HG02759 (cell line): ENCODE results near the gene DDX1.
"Not testable (repeated sequence)": the region's sequence is repeated elsewhere in the genome, so short reads cannot be mapped to it uniquely, and the experiment has no call there.

Experiments
- ATAC-seq: cut with Tn5 transposase; IDR thresholded peaks from one replicate; pipeline ENCODE4 v1.9.1; 2021; ENCODE audit warnings: mild to moderate bottlenecking, moderate library complexity; ENCODE audit not compliant: unreplicated experiment

DDX1 gene

DNA sequence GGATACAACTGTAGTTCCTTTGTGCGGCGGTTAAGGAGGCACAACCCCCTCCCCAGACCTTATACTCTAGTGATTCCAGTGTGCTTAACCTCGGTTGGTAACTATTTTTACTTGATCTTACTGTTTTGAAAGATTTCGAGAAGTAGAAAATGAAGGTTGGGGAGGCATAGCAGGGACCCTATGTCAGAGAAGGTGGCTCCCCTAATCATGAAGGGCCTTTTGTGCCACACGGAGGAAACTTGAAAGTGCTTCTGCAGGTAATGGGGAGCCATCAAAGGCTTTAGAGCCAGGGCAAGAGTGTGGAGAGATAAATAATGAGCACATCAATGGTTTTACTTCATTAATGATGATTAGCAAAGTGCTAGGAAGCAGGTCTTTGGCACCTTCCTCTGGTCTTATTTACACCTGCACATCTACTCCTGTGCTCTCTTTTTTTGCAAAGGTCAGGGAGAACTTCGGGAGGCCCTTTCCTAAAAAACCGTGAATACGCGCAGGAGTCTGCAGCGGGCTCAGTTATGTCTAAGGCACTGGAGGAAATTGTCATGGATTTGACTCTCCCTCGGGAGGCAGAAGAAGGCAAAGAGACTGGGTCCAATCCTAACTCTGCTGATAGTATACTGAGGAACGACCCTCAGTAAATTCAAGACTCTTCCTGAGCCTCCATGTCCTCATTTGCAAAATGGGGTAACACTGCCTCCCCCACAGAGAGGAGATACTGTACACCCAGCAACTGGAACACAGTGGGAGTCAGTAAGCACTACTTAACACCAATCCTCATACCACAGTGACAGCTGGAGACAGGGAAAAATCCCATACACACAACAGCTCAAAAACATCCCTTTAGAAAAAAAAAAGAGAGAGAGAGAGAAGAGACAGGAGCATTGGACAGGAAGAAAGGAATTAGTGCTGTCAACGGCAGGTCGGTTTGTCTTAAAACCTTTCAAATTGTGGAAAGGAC is 81.6 kb downstream of the DDX1 start:
- ATAC-seq: no peak

DNA sequence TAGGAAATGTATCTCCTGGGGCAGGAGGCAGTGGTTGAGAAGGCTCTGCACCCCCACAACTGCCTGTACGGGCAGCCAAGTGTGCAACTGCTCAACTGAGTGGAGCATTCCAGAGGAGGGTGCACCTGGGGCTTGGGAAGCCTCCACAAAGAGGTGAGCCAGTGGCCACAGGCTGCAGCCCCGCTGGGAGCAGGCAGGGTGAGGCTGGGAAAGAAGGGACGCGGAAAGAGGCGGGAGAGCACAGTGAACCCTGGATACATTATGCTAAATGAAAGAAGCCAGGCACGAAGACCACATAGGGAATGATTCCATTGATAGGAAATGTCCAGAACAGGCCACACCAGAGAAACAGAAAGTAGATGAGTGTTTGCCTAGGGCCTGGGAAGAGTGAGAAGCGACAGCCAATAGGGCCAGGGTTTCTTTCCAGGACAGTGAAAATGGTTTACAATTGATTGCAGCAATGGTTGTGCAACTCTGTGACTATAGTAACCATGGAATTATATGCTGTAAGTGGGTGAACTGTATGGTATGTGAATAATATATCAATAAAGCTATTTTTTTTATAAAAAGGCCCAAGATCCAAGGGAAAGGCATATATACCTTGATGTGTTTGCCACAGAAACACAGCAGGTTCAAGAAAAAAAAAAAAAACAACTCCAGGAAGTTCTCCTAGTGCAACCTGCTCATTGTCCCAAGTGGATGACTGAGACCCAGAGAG is 82.4 kb downstream of the DDX1 start:
- ATAC-seq: no peak

DNA sequence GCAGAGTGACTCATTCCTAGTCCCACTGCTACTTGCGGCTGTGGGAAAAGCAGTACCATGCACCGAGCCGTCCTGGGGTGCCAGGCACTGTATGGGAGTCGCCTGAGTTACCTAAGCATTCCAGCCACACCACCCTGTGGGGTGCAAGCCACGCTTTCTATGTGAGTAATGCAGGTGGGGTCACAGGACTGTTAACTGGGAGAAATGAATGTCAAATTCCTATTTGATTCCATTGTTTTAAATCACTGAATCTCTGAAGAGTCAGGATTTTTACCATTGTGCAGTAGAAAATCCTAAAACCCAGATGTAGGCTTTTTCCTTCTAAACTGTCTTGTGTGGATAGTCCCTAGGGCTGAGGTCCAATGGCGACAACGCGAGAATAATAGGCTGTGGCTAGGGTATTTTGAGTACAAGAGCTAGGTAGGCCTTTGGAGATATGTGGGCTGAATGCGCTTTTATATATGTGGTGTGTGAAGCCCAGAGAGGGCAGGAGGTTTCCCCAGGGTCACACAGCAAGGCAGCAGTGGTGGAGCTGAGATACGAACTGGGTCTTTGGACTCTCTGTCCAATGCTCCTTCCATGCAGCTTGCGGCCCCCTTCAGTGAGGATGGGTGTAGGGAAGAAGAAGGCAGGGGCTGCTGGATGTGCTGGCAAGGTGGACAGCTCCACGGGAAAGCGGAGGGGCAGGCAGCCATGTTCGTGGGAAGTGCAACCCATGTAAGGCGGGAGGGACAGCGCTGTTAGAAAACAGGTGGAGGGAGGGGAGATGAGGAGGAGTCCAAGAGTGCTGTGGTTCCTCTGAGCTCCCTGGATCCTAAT is 83.2 kb downstream of the DDX1 start:
- no peak for ATAC-seq

DNA sequence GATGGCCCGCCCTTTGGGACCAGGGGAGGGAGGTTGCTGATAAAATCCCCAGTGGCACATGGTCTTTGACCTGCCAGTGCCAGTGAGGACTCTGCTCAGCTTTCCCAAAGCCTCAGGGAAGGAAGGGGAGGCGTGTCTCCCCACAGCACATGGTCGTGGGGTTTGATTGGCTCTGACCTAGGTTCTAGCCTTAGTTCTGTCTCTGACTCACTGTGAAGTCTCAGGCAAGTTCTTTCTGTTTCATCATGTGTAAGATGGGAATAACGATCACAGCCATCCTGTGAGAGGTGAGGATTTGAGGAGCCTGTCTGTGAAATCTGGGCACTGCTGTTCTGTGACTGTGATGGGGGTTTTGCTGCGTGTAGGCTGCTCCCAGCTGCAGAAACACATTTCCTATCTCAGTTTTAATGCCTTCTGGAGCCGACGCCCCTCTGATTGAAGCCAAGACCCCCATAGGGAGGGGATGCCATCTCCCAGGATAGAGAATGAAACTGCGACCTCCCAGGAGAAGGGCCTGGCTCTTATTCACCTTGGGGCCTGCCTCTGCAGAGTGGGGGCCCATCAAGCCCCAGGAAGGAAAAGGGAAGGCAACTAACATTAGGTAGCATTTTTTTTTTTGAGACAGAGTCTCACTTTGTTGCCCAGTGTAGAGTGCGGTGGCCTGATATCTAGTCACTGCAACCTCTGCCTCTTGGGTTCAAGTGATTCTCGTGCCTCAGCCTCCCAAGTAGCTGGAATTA is 84.0 kb downstream of the DDX1 start:
- ATAC-seq: no peak

DNA sequence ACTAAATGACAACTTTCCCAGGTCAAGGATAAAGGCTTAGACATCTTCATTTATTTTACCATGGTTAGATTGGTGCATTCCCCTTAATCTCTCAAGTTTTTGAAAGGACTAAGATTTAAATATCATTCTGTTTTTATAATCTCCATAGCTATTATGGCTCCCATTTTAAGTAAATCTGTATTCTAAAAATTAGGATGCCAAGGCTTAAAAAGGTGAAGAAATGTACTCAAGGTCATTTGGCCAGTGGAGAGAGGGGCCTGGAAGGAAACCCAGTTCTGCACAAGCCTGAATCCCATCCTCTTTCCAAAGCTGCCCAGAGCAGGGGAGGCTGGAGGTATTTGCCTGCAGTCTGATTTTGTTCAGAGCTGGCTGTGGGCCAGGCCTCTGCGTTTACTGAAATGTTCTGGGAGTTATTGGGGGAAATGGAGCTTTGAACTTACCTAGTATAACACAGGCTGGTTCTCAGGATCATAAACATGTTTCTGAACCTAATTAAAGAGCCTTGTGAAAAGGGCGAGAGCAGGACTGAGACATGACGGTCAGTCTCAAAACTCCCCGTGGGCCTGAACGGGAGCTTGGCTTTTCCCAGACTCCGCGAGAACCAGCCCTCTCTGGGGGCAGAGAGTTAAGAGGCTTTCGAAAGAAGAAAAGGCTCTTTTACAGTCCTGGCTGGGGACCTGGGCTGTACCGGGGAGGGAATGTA is 85.6 kb downstream of the DDX1 start:
- no peak for ATAC-seq

DNA sequence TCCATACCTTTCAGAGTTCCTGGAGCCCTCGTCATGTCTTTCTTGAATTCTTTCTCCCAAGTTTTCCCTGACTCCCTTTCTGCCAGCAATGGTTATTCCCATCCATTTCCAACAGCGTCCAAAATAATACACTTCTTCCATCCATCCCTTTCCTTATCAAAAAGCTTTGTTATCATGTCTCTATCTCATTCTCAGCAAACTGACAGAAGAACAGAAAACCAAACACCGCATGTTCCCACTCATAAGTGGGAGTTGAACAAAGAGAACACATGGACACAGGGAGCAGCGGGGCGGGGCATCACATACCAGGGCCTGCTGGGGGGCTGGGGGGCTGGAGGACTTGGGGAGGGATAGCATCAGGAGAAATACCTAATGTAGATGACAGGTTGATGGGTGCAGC is 86.7 kb downstream of the DDX1 start:
- no peak for ATAC-seq

DNA sequence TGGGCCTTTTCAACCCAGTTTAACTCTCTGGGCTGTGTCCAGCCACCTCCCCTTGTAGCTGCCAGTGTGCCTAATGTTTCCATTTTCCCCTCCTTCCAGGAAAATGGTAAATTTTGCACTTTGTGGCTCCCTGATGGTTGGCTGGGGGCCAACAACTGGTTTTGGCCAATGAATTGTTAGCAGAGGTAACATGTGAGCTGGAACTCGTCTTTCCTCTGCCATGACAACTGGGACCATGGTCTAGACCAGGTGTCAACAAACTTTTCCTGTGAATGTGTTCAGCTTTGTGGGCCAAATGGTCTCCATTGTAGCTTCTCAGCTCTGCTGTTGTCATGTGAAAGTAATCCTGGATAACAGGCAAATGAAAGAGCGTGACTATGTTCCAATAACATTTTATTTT is 87.2 kb downstream of the DDX1 start:
- no peak for ATAC-seq

DNA sequence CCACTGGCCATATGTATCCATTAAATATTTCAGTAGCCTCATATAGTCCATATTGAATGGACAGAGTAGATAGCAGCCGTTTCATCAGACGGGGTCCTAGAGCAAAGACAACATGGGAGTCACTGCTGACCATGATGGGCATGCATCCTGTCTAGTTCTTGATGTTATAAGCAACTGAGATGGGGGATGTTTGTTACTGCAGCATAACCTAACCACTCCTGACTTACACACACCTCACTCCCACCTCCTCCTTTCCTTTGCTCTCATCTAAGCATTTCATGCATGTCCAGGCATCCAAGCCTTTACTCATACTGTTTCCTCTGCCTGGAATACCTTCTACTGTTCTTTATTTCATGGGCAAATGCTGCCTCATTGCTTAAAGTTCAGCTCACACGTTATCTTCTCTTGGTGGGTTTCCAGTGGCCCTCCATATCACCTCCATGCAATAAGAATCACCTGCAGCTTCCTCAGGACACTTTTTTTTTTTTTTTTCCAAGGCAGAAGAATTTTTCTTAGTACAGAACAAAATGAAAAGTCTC is 87.8 kb downstream of the DDX1 start:
- no peak for ATAC-seq

DNA sequence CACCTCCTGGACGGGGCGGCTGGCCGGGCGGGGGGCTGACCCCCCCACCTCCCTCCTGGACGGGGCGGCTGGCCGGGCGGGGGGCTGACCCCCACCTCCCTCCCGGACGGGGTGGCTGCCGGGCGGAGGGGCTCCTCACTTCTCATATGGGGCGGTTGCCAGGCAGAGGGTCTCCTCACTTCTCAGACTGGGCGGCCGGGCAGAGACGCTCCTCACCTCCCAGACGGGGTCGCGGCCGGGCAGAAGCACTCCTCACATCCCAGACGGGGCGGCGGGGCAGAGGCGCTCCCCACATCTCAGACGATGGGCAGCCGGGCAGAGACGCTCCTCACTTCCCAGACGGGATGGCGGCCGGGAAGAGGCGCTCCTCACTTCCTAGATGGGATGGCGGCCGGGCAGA is 88.5 kb downstream of the DDX1 start:
- not testable (repeated sequence) for ATAC-seq
